Neuron (in vitro differentiated cells): ENCODE results near the gene DNAJB11.
"Not testable (repeated sequence)": the region's sequence is repeated elsewhere in the genome, so short reads cannot be mapped to it uniquely, and the experiment has no call there.

ENCODE experiments used
- H2AFZ ChIP-seq: one replicate; pipeline ENCODE4 v1.6.1; 2013; ENCODE audit warnings: low read depth, mild to moderate bottlenecking, inconsistent platforms, low read length, moderate library complexity
- H3K27me3 ChIP-seq: one replicate; pipeline ENCODE4 v1.6.1; 2013; ENCODE audit warnings: low read length; ENCODE audit not compliant: insufficient read depth
- H3K36me3 ChIP-seq: one replicate; pipeline ENCODE4 v1.6.1; 2013; ENCODE audit warnings: low read length; ENCODE audit not compliant: insufficient read depth
- H3K4me1 ChIP-seq: one replicate; pipeline ENCODE4 v1.6.1; 2013; ENCODE audit warnings: low read length; ENCODE audit not compliant: insufficient read depth
- H3K4me3 ChIP-seq: 2 replicates; pipeline ENCODE4 v1.5.1; 2013; ENCODE audit warnings: mild to moderate bottlenecking, low read length, moderate library complexity
- H3K9me3 ChIP-seq: one replicate; pipeline ENCODE4 v1.6.1; 2013; ENCODE audit warnings: low read length

The DNAJB11 gene

GRCh38 chr3:186536883-186537844 is 33.4 kb upstream of the DNAJB11 start:
- H3K4me3 ChIP-seq: no peak overlapping the region
- no peak overlapping the region for H2AFZ ChIP-seq
- H3K27me3 ChIP-seq: no peaks in the 10 kb centered on the region
- H3K4me1 ChIP-seq: peaks cover 17% of the 10 kb centered on the region
- H3K36me3 ChIP-seq: no peaks in the 10 kb centered on the region
- no peaks in the 10 kb centered on the region for H3K9me3 ChIP-seq

- Histone ChIP-seq H3K4me1 (peaks cover 7% of the 10 kb centered on the region), H3K27me3 (no peaks in the 10 kb centered on the region), H2AFZ (no peak overlapping the region), H3K9me3 (no peaks in the 10 kb centered on the region), H3K4me3 (no peak overlapping the region), H3K36me3 (peaks cover 2% of the 10 kb centered on the region)
Measured at GRCh38 chr3:186538779-186539178, 31.7 kb upstream of the DNAJB11 start.

GRCh38 chr3:186540221-186540834 is 30.2 kb upstream of the DNAJB11 start:
- Histone ChIP-seq H3K27me3 (no peaks in the 10 kb centered on the region), H3K4me3 (no peak overlapping the region), H2AFZ (no peak overlapping the region), H3K36me3 (peaks cover 5% of the 10 kb centered on the region), H3K9me3 (no peaks in the 10 kb centered on the region), H3K4me1 (peaks cover 7% of the 10 kb centered on the region)

GRCh38 chr3:186540835-186541226 is 29.7 kb upstream of the DNAJB11 start:
- Histone ChIP-seq H3K36me3 (peaks cover 5% of the 10 kb centered on the region), H3K9me3 (no peaks in the 10 kb centered on the region), H3K4me3 (no peak overlapping the region)

GRCh38 chr3:186544281-186544680 is 26.2 kb upstream of the DNAJB11 start, which contains the start of gene CRYGS:
CRYGS (minus strand) TSS chr3:186544380; CDS start chr3:186544326, 54 bp downstream.
- Histone ChIP-seq H3K9me3 (no peaks in the 10 kb centered on the region), H3K4me1 (peaks cover 3% of the 10 kb centered on the region), H2AFZ (no peak within 1 kb of the TSS), H3K36me3 (peaks cover 12% of the 10 kb centered on the region), H3K4me3 (no peak within 1 kb of the TSS), H3K27me3 (no peaks in the 10 kb centered on the region)

More at GRCh38 chr3:186540835-186541226, 29.7 kb upstream of the DNAJB11 start:
- H2AFZ ChIP-seq: no peak overlapping the region
- H3K4me1 ChIP-seq: peaks cover 7% of the 10 kb centered on the region
- no peaks in the 10 kb centered on the region for H3K27me3 ChIP-seq

GRCh38 chr3:186549497-186549896 is 21.0 kb upstream of the DNAJB11 start:
- H3K36me3 ChIP-seq: peaks cover 22% of the 10 kb centered on the region
- H3K27me3 ChIP-seq: no peaks in the 10 kb centered on the region
- H2AFZ ChIP-seq: no peak overlapping the region
- no peaks in the 10 kb centered on the region for H3K9me3 ChIP-seq
- no peak overlapping the region for H3K4me3 ChIP-seq
- no peaks in the 10 kb centered on the region for H3K4me1 ChIP-seq

- Histone ChIP-seq H3K4me1 (no peaks in the 10 kb centered on the region), H2AFZ (no peak overlapping the region), H3K27me3 (no peaks in the 10 kb centered on the region), H3K36me3 (peaks cover 35% of the 10 kb centered on the region), H3K4me3 (no peak overlapping the region), H3K9me3 (no peaks in the 10 kb centered on the region)
Measured at GRCh38 chr3:186551387-186551786, 19.1 kb upstream of the DNAJB11 start.

- Histone ChIP-seq H3K36me3 (peaks cover 36% of the 10 kb centered on the region), H2AFZ (no peak overlapping the region), H3K4me3 (no peak overlapping the region), H3K4me1 (no peaks in the 10 kb centered on the region), H3K9me3 (no peaks in the 10 kb centered on the region), H3K27me3 (no peaks in the 10 kb centered on the region)
Measured at GRCh38 chr3:186552408-186553031, 18.0 kb upstream of the DNAJB11 start.

- H2AFZ ChIP-seq: no peak overlapping the region
- no peaks in the 10 kb centered on the region for H3K27me3 ChIP-seq
- H3K36me3 ChIP-seq: peaks cover 12% of the 10 kb centered on the region
- H3K4me1 ChIP-seq: peaks cover 16% of the 10 kb centered on the region
- no peaks in the 10 kb centered on the region for H3K9me3 ChIP-seq
- no peak overlapping the region for H3K4me3 ChIP-seq
Measured at GRCh38 chr3:186564586-186564985, 5.9 kb upstream of the DNAJB11 start.

GRCh38 chr3:186566772-186567071 is 3.8 kb upstream of the DNAJB11 start:
- Histone ChIP-seq H3K4me3 (peak overlapping the region; percentile 74), H3K27me3 (no peaks in the 10 kb centered on the region), H3K4me1 (peaks cover 26% of the 10 kb centered on the region), H2AFZ (peak overlapping the region; percentile 94), H3K36me3 (peaks cover 9% of the 10 kb centered on the region), H3K9me3 (no peaks in the 10 kb centered on the region)

GRCh38 chr3:186567072-186567921 is 3.2 kb upstream of the DNAJB11 start, which contains the start of gene TBCCD1:
TBCCD1 (minus strand) TSS chr3:186567339; CDS start chr3:186564329, 3,010 bp downstream.
- H3K4me3 ChIP-seq: peak within 1 kb of the TSS; percentile 74
- peaks cover 10% of the 10 kb centered on the region for H3K36me3 ChIP-seq
- H3K4me1 ChIP-seq: peaks cover 29% of the 10 kb centered on the region
- H3K27me3 ChIP-seq: no peaks in the 10 kb centered on the region
- H2AFZ ChIP-seq: peak within 1 kb of the TSS; percentile 94
- no peaks in the 10 kb centered on the region for H3K9me3 ChIP-seq

- not testable (repeated sequence) for H3K27me3 ChIP-seq, H3K9me3 ChIP-seq
- H3K4me3 ChIP-seq: peak overlapping the region; percentile 75
- H3K4me1 ChIP-seq: peaks cover 29% of the 10 kb centered on the region
- H2AFZ ChIP-seq: peak overlapping the region; percentile 59
- H3K36me3 ChIP-seq: peaks cover 13% of the 10 kb centered on the region
Measured at GRCh38 chr3:186569361-186569760, 1.2 kb upstream of the DNAJB11 start.
